GM12801 (cell line): ENCODE results near the gene STK4.

Source experiments
- TF ChIP-seq, protein P1 (sequence below): IDR thresholded peaks from one replicate; pipeline ENCODE4 v1.5.1; 2011; ENCODE audit warnings: control low read depth; ENCODE audit not compliant: insufficient read length; ENCODE audit errors: extremely low read depth

The STK4 gene

DNA sequence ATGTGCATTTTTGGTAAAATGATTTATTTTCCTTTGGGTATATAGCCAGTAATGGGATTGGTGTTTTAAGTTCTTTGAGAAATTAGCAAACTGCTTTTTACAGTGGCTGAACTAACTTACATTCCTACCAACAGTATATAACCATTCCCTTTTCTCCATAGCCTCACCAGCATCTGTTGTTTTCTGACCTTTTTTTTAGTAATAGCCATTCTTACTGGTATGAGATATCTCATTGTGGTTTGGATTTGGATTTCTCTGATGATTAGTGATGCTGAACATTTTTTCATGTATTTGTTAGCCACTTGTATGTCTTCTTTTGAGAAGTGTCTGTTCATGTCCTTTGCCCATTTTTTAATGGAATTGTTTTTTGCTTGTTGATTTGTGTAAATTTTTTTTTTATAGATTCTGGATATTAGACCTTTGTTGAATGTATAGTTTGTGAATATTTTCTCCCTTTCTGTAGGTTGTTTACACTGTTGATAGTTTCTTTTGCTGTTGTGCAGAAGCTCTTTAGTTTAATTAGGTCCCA, 42.3 kb downstream of the STK4 start:
- TF ChIP-seq, protein P1, sequence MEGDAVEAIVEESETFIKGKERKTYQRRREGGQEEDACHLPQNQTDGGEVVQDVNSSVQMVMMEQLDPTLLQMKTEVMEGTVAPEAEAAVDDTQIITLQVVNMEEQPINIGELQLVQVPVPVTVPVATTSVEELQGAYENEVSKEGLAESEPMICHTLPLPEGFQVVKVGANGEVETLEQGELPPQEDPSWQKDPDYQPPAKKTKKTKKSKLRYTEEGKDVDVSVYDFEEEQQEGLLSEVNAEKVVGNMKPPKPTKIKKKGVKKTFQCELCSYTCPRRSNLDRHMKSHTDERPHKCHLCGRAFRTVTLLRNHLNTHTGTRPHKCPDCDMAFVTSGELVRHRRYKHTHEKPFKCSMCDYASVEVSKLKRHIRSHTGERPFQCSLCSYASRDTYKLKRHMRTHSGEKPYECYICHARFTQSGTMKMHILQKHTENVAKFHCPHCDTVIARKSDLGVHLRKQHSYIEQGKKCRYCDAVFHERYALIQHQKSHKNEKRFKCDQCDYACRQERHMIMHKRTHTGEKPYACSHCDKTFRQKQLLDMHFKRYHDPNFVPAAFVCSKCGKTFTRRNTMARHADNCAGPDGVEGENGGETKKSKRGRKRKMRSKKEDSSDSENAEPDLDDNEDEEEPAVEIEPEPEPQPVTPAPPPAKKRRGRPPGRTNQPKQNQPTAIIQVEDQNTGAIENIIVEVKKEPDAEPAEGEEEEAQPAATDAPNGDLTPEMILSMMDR, result no peak

GRCh38 chr20:45010399-45010828, 44.1 kb downstream of the STK4 start:
- TF ChIP-seq, protein P1, result no peak

DNA sequence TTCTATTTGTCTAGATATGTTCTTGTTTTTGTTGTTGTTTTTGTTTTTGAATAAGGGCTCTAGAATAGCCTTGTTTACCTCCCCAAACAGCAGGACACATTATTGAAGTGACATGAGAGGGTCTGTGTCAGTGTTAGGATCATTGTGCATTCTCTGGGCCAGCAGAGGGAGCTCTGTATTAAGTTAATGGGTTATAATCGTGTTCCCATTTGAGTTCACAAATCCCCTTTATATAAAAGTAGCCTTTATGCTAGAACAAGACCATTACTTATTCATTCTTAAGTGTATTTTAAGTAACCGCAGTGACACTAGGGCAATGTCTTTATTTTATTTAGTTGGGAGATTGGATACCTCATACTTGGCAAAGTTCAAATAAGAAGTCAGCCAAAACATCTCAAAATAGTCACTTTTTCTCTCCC, 44.8 kb downstream of the STK4 start:
- TF ChIP-seq, protein P1, result no peak

- TF ChIP-seq, protein P1, result no peak
Observed at GRCh38 chr20:45012682-45013302, 46.5 kb downstream of the STK4 start.

DNA sequence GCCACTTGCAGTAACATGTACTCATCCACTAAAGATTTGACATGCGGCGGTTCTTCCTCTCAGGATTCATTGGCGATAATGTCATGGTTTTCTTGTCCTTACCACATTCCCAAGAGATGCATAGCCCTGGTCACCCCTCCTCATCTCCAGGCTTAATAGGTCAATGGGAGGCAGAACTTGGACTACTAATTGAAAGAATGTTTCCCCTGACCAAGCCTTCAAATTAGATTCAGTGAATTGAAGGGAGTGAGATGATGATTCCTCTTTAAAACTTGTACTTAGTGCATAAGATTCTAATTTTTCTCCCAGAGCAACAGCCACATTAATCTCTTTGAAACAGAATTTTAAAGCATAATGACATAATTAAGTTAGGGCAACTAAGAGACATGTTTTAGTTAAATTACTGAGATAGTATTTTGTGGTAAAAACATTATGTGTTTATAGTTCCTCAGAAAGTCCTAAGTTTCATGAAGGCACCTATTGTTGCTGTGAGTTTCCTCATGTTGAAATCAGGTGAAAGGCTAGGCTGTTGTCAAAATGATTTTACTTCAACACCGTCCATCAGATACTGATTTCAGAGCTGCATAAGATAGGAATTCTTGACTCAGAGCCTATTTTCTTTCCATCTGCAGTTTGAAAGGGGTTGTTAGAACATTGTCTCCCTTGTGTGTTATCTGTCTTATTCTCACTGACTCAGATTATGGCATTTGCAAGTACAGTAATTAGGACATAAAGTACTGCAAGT, 48.5 kb downstream of the STK4 start:
- TF ChIP-seq, protein P1, result no peak

- TF ChIP-seq, protein P1, result no peak
Observed at GRCh38 chr20:45016089-45016671, 49.9 kb downstream of the STK4 start.

- TF ChIP-seq, protein P1, result no peak
Observed at GRCh38 chr20:45017281-45017680, 51.0 kb downstream of the STK4 start.
